ENCODE data around the gene PHF21A. TPM values are rescaled to one million over a fixed set of nuclear protein-coding genes. Genes with fewer than 3 reads are reported as not detected.

The PHF21A gene
- total and polyA plus RNA-seq, 10 of the 15 experiments (the other 5 are each of a cell fraction or from before 2014, with no cell fraction given): 2.6 to 37.2 (median 16.0) TPM

DNA sequence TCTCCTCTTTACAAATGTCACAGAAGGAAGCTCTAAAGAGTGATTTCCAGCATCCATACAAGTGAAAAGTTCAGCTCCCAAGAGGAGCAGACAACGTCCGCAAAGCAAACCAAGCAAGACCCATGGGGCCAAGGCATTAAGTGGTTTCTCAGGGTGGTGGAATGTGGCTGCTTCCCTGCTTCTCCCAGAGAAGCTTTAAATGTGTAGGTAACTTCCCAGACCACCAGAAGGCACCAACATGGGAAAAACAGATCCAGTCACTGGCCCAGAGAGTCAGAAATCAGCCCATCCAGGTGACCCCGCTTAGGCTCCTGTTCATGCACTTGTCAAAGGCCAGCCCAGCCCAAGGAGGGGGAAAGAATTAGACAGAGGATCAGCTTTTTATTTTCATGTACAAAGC, 13.3 kb upstream of the PHF21A start:
- ChIA-PET CTCF (interaction anchor here (1.2 kb wide), 2 partner anchors 51 to 81 kb away, joined by 4 read pairs; no protein-coding TSS in a partner anchor), RAD21 (ENCODE audit: unreplicated experiment) (interaction anchor here (1.4 kb wide), 1 partner anchor 53 kb away, joined by 3 read pairs; no protein-coding TSS in a partner anchor), SMC1A (ENCODE audit: uncharacterized antibody, unreplicated experiment) (interaction anchor here (1.0 to 2.6 kb wide), 3 partner anchors 10 to 169 kb away, joined by 3 to 10 read pairs (median 4); no protein-coding TSS in a partner anchor), POLR2A (no interaction called here)
- Histone ChIP-seq H3K4me3 (no peak overlapping the region), H2AFZ (ENCODE audit: control insufficient read depth, low read depth, low read length) (no peak overlapping the region), H4K20me1 (ENCODE audit: control insufficient read depth, insufficient read depth) (no peaks in the 10 kb centered on the region), H3K79me2 (ENCODE audit: control insufficient read depth, insufficient read depth, low read length) (no peaks in the 10 kb centered on the region), H3K4me2 (ENCODE audit: control insufficient read depth, insufficient read depth) (no peak overlapping the region), H3K27me3 (replicated peaks in 1 of 2; ENCODE audit: control insufficient read depth in 2 of 2, insufficient read depth in 2 of 2, low read length in 1 of 2) (no peaks in the 10 kb centered on the region; a peak in 2 of 4 replicates), H3K9me3 (replicated peaks; ENCODE audit: control insufficient read depth, insufficient read depth, low read length) (no peaks in the 10 kb centered on the region), H3K36me3 (ENCODE audit: control insufficient read depth in 2 of 2, insufficient read depth in 2 of 2, low read length in 1 of 2) (no peaks in the 10 kb centered on the region), H3K4me1 (ENCODE audit: control insufficient read depth, insufficient read depth, low read length) (peaks cover 3% of the 10 kb centered on the region; the same call in 1 of the 2 replicates), H3K9ac (ENCODE audit: control insufficient read depth, insufficient read depth, low read length) (no peak overlapping the region), H3K27ac (ENCODE audit: control insufficient read depth, insufficient read depth) (no peak overlapping the region)
- TF ChIP-seq SRF (IDR thresholded peaks at IDR 0.05; ENCODE audit: low read depth in 2 of 2, low read length in 2 of 2): no peak
- no peak for TF ChIP-seq KAT2A (conservative IDR thresholded peaks at IDR 0.05; ENCODE audit: control insufficient read depth, low read depth, low read length)
- no peak for TF ChIP-seq KLF5 (IDR thresholded peaks at IDR 0.05; ENCODE audit: partially characterized antibody)
- no peak for TF ChIP-seq DPF2 (IDR thresholded peaks at IDR 0.05)
- 94% methylated on average over 3 of the region's 3 CpGs for WGBS (ENCODE audit: insufficient coverage, insufficient replicate concordance, low lambda C conversion rate, missing lambda C conversion rate)
- intact Hi-C loops (cut with micrococcal nuclease; ENCODE audit: unreplicated experiment): no loop called here
- FAIRE-seq: no peak
- DNase-seq (ENCODE audit: low read depth, low spot score): no peak
- BruUV-seq (replicated peaks): no TSS peak
- no peak for ATAC-seq
- in situ Hi-C loops (cut with MboI): no loop called here

DNA sequence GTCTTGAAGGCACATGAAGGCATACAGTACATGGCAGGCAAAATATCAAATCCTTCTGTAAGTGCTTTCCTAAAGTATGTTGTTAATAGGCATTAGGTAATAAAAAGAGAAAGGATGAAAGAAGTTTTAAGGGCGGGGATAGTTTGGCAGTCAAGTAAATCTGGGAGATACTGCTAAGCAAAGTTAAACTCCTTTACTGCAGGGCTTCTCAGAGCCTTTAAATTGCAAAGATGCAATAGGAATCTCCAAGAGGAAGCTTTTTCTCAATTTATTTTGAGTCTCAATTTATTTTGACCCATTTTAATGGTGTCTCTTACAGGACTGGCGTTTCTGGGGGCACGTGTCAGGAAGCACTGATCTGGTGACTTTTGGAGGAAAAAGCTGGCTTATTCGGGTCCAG, 12.8 kb upstream of the PHF21A start:
- ATAC-seq (no peak), FAIRE-seq (no peak), DNase-seq (ENCODE audit: low read depth, low spot score) (no peak)
- ChIA-PET SMC1A (ENCODE audit: uncharacterized antibody, unreplicated experiment) (interaction anchor here (1.0 to 2.6 kb wide), 3 partner anchors 10 to 169 kb away, joined by 3 to 10 read pairs (median 4); no protein-coding TSS in a partner anchor), POLR2A (no interaction called here), RAD21 (ENCODE audit: unreplicated experiment) (no interaction called here), CTCF (interaction anchor here (1.2 kb wide), 2 partner anchors 50 to 82 kb away, joined by 4 read pairs; no protein-coding TSS in a partner anchor)
- Histone ChIP-seq H3K27ac (ENCODE audit: control insufficient read depth, insufficient read depth) (no peak overlapping the region), H3K9ac (ENCODE audit: control insufficient read depth, insufficient read depth, low read length) (no peak overlapping the region), H3K36me3 (ENCODE audit: control insufficient read depth in 2 of 2, insufficient read depth in 2 of 2, low read length in 1 of 2) (no peaks in the 10 kb centered on the region), H3K4me3 (no peak overlapping the region), H2AFZ (ENCODE audit: control insufficient read depth, low read depth, low read length) (no peak overlapping the region), H4K20me1 (ENCODE audit: control insufficient read depth, insufficient read depth) (no peaks in the 10 kb centered on the region), H3K9me3 (replicated peaks; ENCODE audit: control insufficient read depth, insufficient read depth, low read length) (no peaks in the 10 kb centered on the region), H3K27me3 (replicated peaks in 1 of 2; ENCODE audit: control insufficient read depth in 2 of 2, insufficient read depth in 2 of 2, low read length in 1 of 2) (no peaks in the 10 kb centered on the region; a peak in 2 of 4 replicates), H3K4me1 (ENCODE audit: control insufficient read depth, insufficient read depth, low read length) (peaks cover 3% of the 10 kb centered on the region; the same call in 1 of the 2 replicates), H3K4me2 (ENCODE audit: control insufficient read depth, insufficient read depth) (no peak overlapping the region), H3K79me2 (ENCODE audit: control insufficient read depth, insufficient read depth, low read length) (no peaks in the 10 kb centered on the region)
- intact Hi-C loops (cut with micrococcal nuclease; ENCODE audit: unreplicated experiment): no loop called here
- in situ Hi-C loops (cut with MboI): no loop called here
- 26% methylated on average over 4 of the region's 4 CpGs for WGBS (ENCODE audit: insufficient coverage, insufficient replicate concordance, low lambda C conversion rate, missing lambda C conversion rate)
- no peak for TF ChIP-seq CHD2 (IDR thresholded peaks at IDR 0.05; ENCODE audit: borderline replicate concordance, low read depth, low read length)
- TF ChIP-seq, protein P1, sequence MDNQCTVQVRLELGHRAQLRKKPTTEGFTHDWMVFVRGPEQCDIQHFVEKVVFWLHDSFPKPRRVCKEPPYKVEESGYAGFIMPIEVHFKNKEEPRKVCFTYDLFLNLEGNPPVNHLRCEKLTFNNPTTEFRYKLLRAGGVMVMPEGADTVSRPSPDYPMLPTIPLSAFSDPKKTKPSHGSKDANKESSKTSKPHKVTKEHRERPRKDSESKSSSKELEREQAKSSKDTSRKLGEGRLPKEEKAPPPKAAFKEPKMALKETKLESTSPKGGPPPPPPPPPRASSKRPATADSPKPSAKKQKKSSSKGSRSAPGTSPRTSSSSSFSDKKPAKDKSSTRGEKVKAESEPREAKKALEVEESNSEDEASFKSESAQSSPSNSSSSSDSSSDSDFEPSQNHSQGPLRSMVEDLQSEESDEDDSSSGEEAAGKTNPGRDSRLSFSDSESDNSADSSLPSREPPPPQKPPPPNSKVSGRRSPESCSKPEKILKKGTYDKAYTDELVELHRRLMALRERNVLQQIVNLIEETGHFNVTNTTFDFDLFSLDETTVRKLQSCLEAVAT (IDR thresholded peaks at IDR 0.05): no peak
- BruUV-seq (replicated peaks): no TSS peak

All from GM12878 (cell line).